Neural progenitor cell (in vitro differentiated cells): ENCODE results near the gene LINC00237. TPM values are rescaled to one million over a fixed set of nuclear protein-coding genes. Genes with fewer than 3 reads are reported as not detected.
A peak's percentile ranks its signal among the peaks of the same experiment; 100 is the strongest.

Experiments
- DNase-seq: peaks from one replicate; pipeline ENCODE4 v3.0.0-alpha.2; 2016; ENCODE audit warnings: low spot score
- H2AFZ ChIP-seq: fragments of 200-600 bp; sonication (generic); replicated peaks from 2 replicates; pipeline ENCODE4 v1.6.1; 2016; ENCODE audit warnings: antibody characterized with exemption
- H3F3A ChIP-seq: fragments of 200-600 bp; sonication (generic); 2 replicates; pipeline ENCODE4 v1.6.1; 2016; ENCODE audit warnings: antibody characterized with exemption, low read depth
- H3K27ac ChIP-seq: fragments of 200-600 bp; sonication (generic); 2 replicates; pipeline ENCODE4 v1.5.1; 2016; ENCODE audit warnings: mild to moderate bottlenecking
- H3K27me3 ChIP-seq: fragments of 200-600 bp; sonication (generic); 2 replicates; pipeline ENCODE4 v1.6.1; 2016; ENCODE audit warnings: mild to moderate bottlenecking, moderate library complexity
- H3K36me3 ChIP-seq: fragments of 200-600 bp; sonication (generic); 2 replicates; pipeline ENCODE4 v1.5.1; 2016
- H3K4me1 ChIP-seq: fragments of 200-600 bp; sonication (generic); 2 replicates; pipeline ENCODE4 v1.6.1; 2016; ENCODE audit warnings: mixed run types
- H3K4me2 ChIP-seq: fragments of 200-600 bp; sonication (generic); 2 replicates; pipeline ENCODE4 v1.6.1; 2016
- H3K4me3 ChIP-seq: fragments of 200-600 bp; sonication (generic); 2 replicates; pipeline ENCODE4 v1.5.1; 2016
- H3K79me2 ChIP-seq: fragments of 200-600 bp; sonication (generic); 2 replicates; pipeline ENCODE4 v1.6.1; 2016; ENCODE audit warnings: low read depth
- H3K9ac ChIP-seq: fragments of 200-600 bp; sonication (generic); 2 replicates; pipeline ENCODE4 v1.6.1; 2016
- H3K9me3 ChIP-seq: fragments of 200-600 bp; sonication (generic); 2 replicates; pipeline ENCODE4 v1.5.1; 2016; ENCODE audit warnings: low read depth
- H4K20me1 ChIP-seq: fragments of 200-600 bp; sonication (generic); 2 replicates; pipeline ENCODE4 v1.6.1; 2016; ENCODE audit warnings: low read depth
- H3K27ac Mint-ChIP-seq: 3 replicates; pipeline ENCODE4 v1.8.0; 2021; ENCODE audit warnings: mixed read lengths
- H3K27me3 Mint-ChIP-seq: 2 replicates; pipeline ENCODE4 v1.8.0; 2022; ENCODE audit warnings: low read depth, mild to moderate bottlenecking, inconsistent platforms, moderate library complexity, mixed read lengths; ENCODE audit not compliant: insufficient read depth
- H3K36me3 Mint-ChIP-seq: 3 replicates; pipeline ENCODE4 v1.8.0; 2021; ENCODE audit warnings: mixed read lengths
- H3K4me1 Mint-ChIP-seq: 3 replicates; pipeline ENCODE4 v1.8.0; 2021; ENCODE audit warnings: mixed read lengths
- H3K4me3 Mint-ChIP-seq: 3 replicates; pipeline ENCODE4 v1.8.0; 2021; ENCODE audit warnings: mild to moderate bottlenecking, moderate library complexity, mixed read lengths
- H3K9me3 Mint-ChIP-seq: 3 replicates; pipeline ENCODE4 v1.8.0; 2020; ENCODE audit warnings: mixed read lengths
- CTCF ChIP-seq: fragments of 200-600 bp; sonication (generic); IDR thresholded peaks from 2 replicates; pipeline ENCODE4 v1.5.1; 2017; ENCODE audit warnings: antibody characterized with exemption, mild to moderate bottlenecking
- EZH2 ChIP-seq: fragments of 200-600 bp; sonication (generic); IDR thresholded peaks from 2 replicates; pipeline ENCODE4 v1.6.1; 2017; ENCODE audit warnings: antibody characterized with exemption, mild to moderate bottlenecking, moderate library complexity
- EZH2phosphoT487 ChIP-seq: fragments of 200-600 bp; sonication (generic); IDR thresholded peaks from 2 replicates; pipeline ENCODE4 v1.6.1; 2017; ENCODE audit warnings: antibody characterized with exemption
- total RNA-seq: library from RNA; depleted of rRNA; stranded (reverse); fragments of >200 nt; gene quantifications from 2 replicates; pipeline ENCODE4 v1.2.3, GENCODE V29; 2015; ENCODE audit warnings: low replicate concordance

Gene LINC00237
- total RNA-seq, 1 donor from 2014 or later: not detected

- Histone ChIP-seq H3K9me3 (no peaks in the 10 kb centered on the region), H3F3A (peaks cover 13% of the 10 kb centered on the region), H3K79me2 (peaks cover 37% of the 10 kb centered on the region), H3K36me3 (no peaks in the 10 kb centered on the region), H3K4me3 (no peak overlapping the region), H2AFZ (no peak overlapping the region), H4K20me1 (peaks cover 2% of the 10 kb centered on the region), H3K27me3 (no peaks in the 10 kb centered on the region), H3K4me2 (no peak overlapping the region), H3K27ac (no peak overlapping the region), H3K4me1 (peaks cover 25% of the 10 kb centered on the region), H3K9ac (no peak overlapping the region)
- peaks cover 3% of the 10 kb centered on the region for H3K27me3 Mint-ChIP-seq
- H3K27ac Mint-ChIP-seq: no peak overlapping the region
- no peak overlapping the region for H3K4me3 Mint-ChIP-seq
- no peaks in the 10 kb centered on the region for H3K9me3 Mint-ChIP-seq
- peaks cover 14% of the 10 kb centered on the region for H3K4me1 Mint-ChIP-seq
- TF ChIP-seq CTCF: peak; percentile 25
- no peak for TF ChIP-seq EZH2phosphoT487
- no peak for DNase-seq
- H3K36me3 Mint-ChIP-seq: no peaks in the 10 kb centered on the region
These were observed 23.7 kb upstream of the LINC00237 start for GRCh38 chr20:21129861-21130260.

- Mint-ChIP-seq H3K4me1 (peaks cover 14% of the 10 kb centered on the region), H3K4me3 (peak overlapping the region; percentile 88), H3K9me3 (no peaks in the 10 kb centered on the region), H3K36me3 (no peaks in the 10 kb centered on the region), H3K27me3 (peaks cover 8% of the 10 kb centered on the region), H3K27ac (no peak overlapping the region)
- TF ChIP-seq CTCF (no peak), EZH2phosphoT487 (no peak), EZH2 (no peak)
- peaks cover 13% of the 10 kb centered on the region for H3F3A ChIP-seq
- peaks cover 25% of the 10 kb centered on the region for H3K4me1 ChIP-seq
- peaks cover 37% of the 10 kb centered on the region for H3K79me2 ChIP-seq
- peak overlapping the region; percentile 78 for H3K4me2 ChIP-seq
- H3K36me3 ChIP-seq: no peaks in the 10 kb centered on the region
- peak overlapping the region; percentile 87 for H3K4me3 ChIP-seq
- no peak overlapping the region for H3K27ac ChIP-seq
- peaks cover 2% of the 10 kb centered on the region for H4K20me1 ChIP-seq
- DNase-seq: no peak
- no peaks in the 10 kb centered on the region for H3K27me3 ChIP-seq
- H2AFZ ChIP-seq: no peak overlapping the region
- H3K9me3 ChIP-seq: no peaks in the 10 kb centered on the region
- H3K9ac ChIP-seq: no peak overlapping the region
These were observed 21.2 kb upstream of the LINC00237 start for GRCh38 chr20:21127201-21127981.

- Histone ChIP-seq H3K27me3 (no peaks in the 10 kb centered on the region), H3K27ac (no peak overlapping the region), H3K4me2 (peak overlapping the region; percentile 78), H3K9ac (no peak overlapping the region), H4K20me1 (peaks cover 2% of the 10 kb centered on the region), H3K4me1 (peaks cover 25% of the 10 kb centered on the region), H3K36me3 (no peaks in the 10 kb centered on the region), H2AFZ (peak overlapping the region; percentile 74), H3K79me2 (peaks cover 37% of the 10 kb centered on the region), H3F3A (peaks cover 13% of the 10 kb centered on the region), H3K9me3 (no peaks in the 10 kb centered on the region), H3K4me3 (peak overlapping the region; percentile 87)
- H3K27ac Mint-ChIP-seq: peak overlapping the region; percentile 64
- peaks cover 8% of the 10 kb centered on the region for H3K27me3 Mint-ChIP-seq
- no peaks in the 10 kb centered on the region for H3K9me3 Mint-ChIP-seq
- no peak for TF ChIP-seq EZH2
- H3K4me3 Mint-ChIP-seq: peak overlapping the region; percentile 88
- H3K4me1 Mint-ChIP-seq: peaks cover 14% of the 10 kb centered on the region
- no peaks in the 10 kb centered on the region for H3K36me3 Mint-ChIP-seq
- DNase-seq: no peak
These were observed 20.4 kb upstream of the LINC00237 start for GRCh38 chr20:21126581-21126870.

DNA sequence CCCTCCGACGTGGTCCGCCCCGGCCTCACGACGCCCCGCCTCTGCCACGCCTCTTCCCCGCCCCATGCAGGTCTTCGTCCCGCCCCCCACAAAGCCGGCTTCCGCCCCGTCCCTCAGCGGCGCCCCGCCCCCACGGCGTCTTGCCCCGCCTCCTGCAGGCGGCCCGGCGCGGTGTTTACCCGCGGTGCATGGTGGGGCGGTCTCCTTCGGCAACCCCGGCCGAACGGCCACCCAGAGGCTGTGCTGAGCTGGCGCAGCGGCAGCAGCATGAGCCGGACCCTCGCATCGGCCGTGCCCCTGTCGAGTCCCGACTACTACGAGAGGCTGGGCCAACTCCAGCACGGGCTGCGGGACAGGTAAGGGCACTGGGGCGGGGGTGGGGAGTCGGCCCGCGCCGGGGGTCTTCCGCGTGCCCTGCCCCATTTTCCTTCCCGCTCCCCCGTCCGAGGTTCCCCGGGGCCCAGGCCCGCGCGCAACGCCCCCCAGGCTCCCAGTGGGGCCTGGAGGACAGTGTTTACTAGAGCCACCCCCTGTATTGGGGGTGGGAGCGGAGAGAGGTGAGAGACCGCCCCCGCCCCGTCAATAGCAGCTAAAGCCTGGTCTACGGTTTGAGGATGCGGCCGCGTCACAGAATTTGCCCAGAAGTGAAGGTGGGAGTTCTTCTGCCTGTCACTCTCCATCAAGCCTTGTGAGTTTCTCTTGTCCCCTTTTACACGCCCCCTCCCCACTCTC, 19.9 kb upstream of the LINC00237 start, which contains the start of gene KIZ:
TSS of gene KIZ (plus strand) at position 234 of the 732 bp plus-strand sequence. CDS start at position 268, 34 bp downstream.
- H2AFZ ChIP-seq: peak within 1 kb of the TSS; percentile 93
- H3K79me2 ChIP-seq: peaks cover 37% of the 10 kb centered on the region
- no peaks in the 10 kb centered on the region for H3K9me3 ChIP-seq
- peak; percentile 98 for DNase-seq
- peaks cover 21% of the 10 kb centered on the region for H3K4me1 ChIP-seq
- no peak within 1 kb of the TSS for H3K27ac ChIP-seq
- peak within 1 kb of the TSS; percentile 43 for H3K9ac ChIP-seq
- peaks cover 2% of the 10 kb centered on the region for H4K20me1 ChIP-seq
- H3K36me3 ChIP-seq: no peaks in the 10 kb centered on the region
- TF ChIP-seq EZH2 (no peak), CTCF (peak; percentile 43), EZH2phosphoT487 (no peak)
- Mint-ChIP-seq H3K36me3 (no peaks in the 10 kb centered on the region), H3K4me1 (peaks cover 14% of the 10 kb centered on the region), H3K9me3 (no peaks in the 10 kb centered on the region), H3K27me3 (peaks cover 8% of the 10 kb centered on the region), H3K4me3 (peak within 1 kb of the TSS; percentile 88), H3K27ac (peak within 1 kb of the TSS; percentile 64)
- H3K27me3 ChIP-seq: no peaks in the 10 kb centered on the region
- H3F3A ChIP-seq: peaks cover 13% of the 10 kb centered on the region
- peak within 1 kb of the TSS; percentile 87 for H3K4me3 ChIP-seq
- H3K4me2 ChIP-seq: peak within 1 kb of the TSS; percentile 80
